CD4-positive, alpha-beta memory T cell (primary cell): Measurements from ENCODE around the gene PPIL6. TPM values are rescaled to one million over a fixed set of nuclear protein-coding genes. Genes with fewer than 3 reads are reported as not detected.

Experiments used
- CTCF ChIA-PET: fragments of 350-600 bp; sonication (Branson Sonifier 250); formaldehyde crosslinking; loops from one replicate; lab custom pipeline; 2021; ENCODE audit warnings: inconsistent platforms; ENCODE audit not compliant: partially characterized antibody; lab: Charles Lee
- POLR2A ChIA-PET: fragments of 350-600 bp; sonication (Branson Sonifier 250); formaldehyde crosslinking; loops from one replicate; lab custom pipeline; 2021; ENCODE audit not compliant: partially characterized antibody; lab: Charles Lee
- DNase-seq, 5 donors: peaks; one replicate each; pipeline versions ENCODE4 v3.0.0 to v3.0.0-alpha.2; 2020 to 2022; ENCODE audit warnings: mixed read lengths in 1 of 5
- H3K27ac ChIP-seq: one replicate; pipeline ENCODE4 v1.7.0; 2013; ENCODE audit warnings: low read depth, low read length
- H3K27me3 ChIP-seq: 2 replicates; pipeline ENCODE4 v1.7.0; 2013; ENCODE audit warnings: mild to moderate bottlenecking, low read length, moderate library complexity; ENCODE audit not compliant: insufficient read depth
- H3K36me3 ChIP-seq: 2 replicates; pipeline ENCODE4 v1.7.0; 2013; ENCODE audit warnings: mild to moderate bottlenecking, low read length, moderate library complexity; ENCODE audit not compliant: insufficient read depth
- H3K4me1 ChIP-seq: 2 replicates; pipeline ENCODE4 v1.7.0; 2013; ENCODE audit warnings: mild to moderate bottlenecking, low read length, moderate library complexity; ENCODE audit not compliant: insufficient read depth
- H3K4me3 ChIP-seq, 2 donors: one replicate each; pipeline ENCODE4 v1.7.0; 2013; ENCODE audit warnings: low read length in 2 of 2, mild to moderate bottlenecking in 1 of 2
- H3K9me3 ChIP-seq, 2 donors: one replicate each; pipeline ENCODE4 v1.7.0; 2013; ENCODE audit warnings: low read length in 2 of 2, control low read depth in 1 of 2; ENCODE audit not compliant: control insufficient read depth in 1 of 2
- H3K27ac Mint-ChIP-seq, 7 donors: one replicate each; pipeline ENCODE4 v1.8.0; 2020 to 2021; ENCODE audit warnings: mixed read lengths in 7 of 7, mild to moderate bottlenecking in 6 of 7, inconsistent platforms in 3 of 7, moderate library complexity in 3 of 7
- H3K27me3 Mint-ChIP-seq, 2 donors: one replicate each; pipeline ENCODE4 v1.8.0; 2020 to 2021; ENCODE audit warnings: mixed read lengths in 2 of 2
- H3K36me3 Mint-ChIP-seq, 2 donors: one replicate each; pipeline ENCODE4 v1.8.0; 2020 to 2021; ENCODE audit warnings: mixed read lengths in 2 of 2, inconsistent platforms in 1 of 2, mild to moderate bottlenecking in 1 of 2
- H3K4me1 Mint-ChIP-seq, 4 donors: one replicate each; pipeline ENCODE4 v1.8.0; 2020 to 2021; ENCODE audit warnings: mixed read lengths in 4 of 4, mild to moderate bottlenecking in 1 of 4
- H3K4me3 Mint-ChIP-seq, 8 donors: one replicate each; pipeline ENCODE4 v1.8.0; 2020 to 2021; ENCODE audit warnings: mixed read lengths in 8 of 8, mild to moderate bottlenecking in 7 of 8, moderate library complexity in 6 of 8, inconsistent platforms in 3 of 8
- H3K9me3 Mint-ChIP-seq, 8 donors: one replicate each; pipeline ENCODE4 v1.8.0; 2020 to 2021; ENCODE audit warnings: mixed read lengths in 8 of 8, mild to moderate bottlenecking in 5 of 8, inconsistent platforms in 3 of 8, moderate library complexity in 1 of 8
- intact Hi-C: fragments of 100-400 bp; cut with micrococcal nuclease; formaldehyde crosslinking; loops from one replicate; pipeline ENCODE4 v1.15.1; 2023
- polyA plus RNA-seq, 2 donors: library from polyadenylated mRNA; unstranded; fragments of 300-500 nt; fragmentation: Illumina TruSeq; gene quantifications; one replicate each; pipeline ENCODE4 v1.2.3, GENCODE V29; 2021
- total RNA-seq, 2 experiments: library from RNA; stranded (reverse); gene quantifications; one replicate each; pipeline ENCODE4 v1.2.3, GENCODE V29; 2021

PPIL6 gene
- total and polyA plus RNA-seq, 4 experiments from 2014 or later: 0.33 to 0.52 (median 0.37) TPM

- Histone ChIP-seq H3K4me1 (peaks cover 68% of the 10 kb centered on the region), H3K27me3 (no peaks in the 10 kb centered on the region), H3K27ac (no peak overlapping the region), H3K4me3 (no peak overlapping the region), H3K36me3 (peaks cover 17% of the 10 kb centered on the region), H3K9me3 (no peaks in the 10 kb centered on the region)
- Mint-ChIP-seq H3K27me3 (no peaks in the 10 kb centered on the region), H3K4me1 (peaks cover 28 to 67% (median 46%) of the 10 kb centered on the region in 4 donors), H3K27ac (peak overlapping the region in 6 of 7 donors; percentile 46 to 97 (median 68)), H3K4me3 (peak overlapping the region in 1 of 8 donors; percentile 31), H3K9me3 (peaks cover 0 to 1% (median 0%) of the 10 kb centered on the region in 8 donors), H3K36me3 (peaks cover 10 to 34% of the 10 kb centered on the region in 2 donors)
- intact Hi-C loops: loop anchor here (10.0 kb wide), 1 partner anchor 1363 kb away; the partner anchor contains the start of gene CDK19
- POLR2A ChIA-PET: interaction anchor here (10.6 to 13.4 kb wide), 2 partner anchors 8 to 68 kb away, joined by 148 to 220 read pairs; partner anchors contain the start of genes CD164, PPIL6 and SMPD2
- no peak for DNase-seq
- CTCF ChIA-PET: interaction anchor here (0.7 to 8.6 kb wide), 4 partner anchors 8 to 513 kb away, joined by 3 to 70 read pairs (median 4); partner anchors contain the start of genes PPIL6 and SMPD2
Measured at GRCh38 chr6:109451376-109451775, 10.9 kb upstream of the PPIL6 start.

GRCh38 chr6:109450801-109451200 is 10.4 kb upstream of the PPIL6 start:
- DNase-seq: no peak
- Mint-ChIP-seq H3K9me3 (peaks cover 0 to 1% (median 0%) of the 10 kb centered on the region in 8 donors), H3K27ac (peak overlapping the region in 4 of 7 donors; percentile 58 to 83 (median 81)), H3K36me3 (peaks cover 13 to 39% of the 10 kb centered on the region in 2 donors), H3K4me3 (peak overlapping the region in 2 of 8 donors; percentile 39 to 43), H3K4me1 (peaks cover 28 to 68% (median 45%) of the 10 kb centered on the region in 4 donors), H3K27me3 (no peaks in the 10 kb centered on the region)
- no peaks in the 10 kb centered on the region for H3K9me3 ChIP-seq
- peaks cover 63% of the 10 kb centered on the region for H3K4me1 ChIP-seq
- no peak overlapping the region for H3K27ac ChIP-seq
- intact Hi-C loops: loop anchor here (1.0 to 10.0 kb wide), 2 partner anchors 10 to 1364 kb away; partner anchors contain the start of gene CDK19
- ChIA-PET CTCF (interaction anchor here (0.7 to 8.6 kb wide), 5 partner anchors 8 to 512 kb away, joined by 3 to 70 read pairs (median 4); partner anchors contain the start of genes PPIL6 and SMPD2), POLR2A (interaction anchor here (1.0 to 13.4 kb wide), 5 partner anchors 7 to 263 kb away, joined by 3 to 220 read pairs (median 7); partner anchors contain the start of genes CD164, PPIL6 and SMPD2)
- H3K36me3 ChIP-seq: peaks cover 18% of the 10 kb centered on the region
- H3K4me3 ChIP-seq: no peak overlapping the region
- H3K27me3 ChIP-seq: no peaks in the 10 kb centered on the region

GRCh38 chr6:109449795-109450673 is 9.6 kb upstream of the PPIL6 start:
- DNase-seq: peak; percentile 39 to 66 (median 50)
- H3K4me1 ChIP-seq: peaks cover 63% of the 10 kb centered on the region
- Mint-ChIP-seq H3K27me3 (no peaks in the 10 kb centered on the region), H3K9me3 (peaks cover 0 to 1% (median 0%) of the 10 kb centered on the region in 8 donors), H3K27ac (peak overlapping the region; percentile 64 to 93 (median 85)), H3K4me3 (peak overlapping the region; percentile 30 to 71 (median 58)), H3K36me3 (peaks cover 16 to 43% of the 10 kb centered on the region in 2 donors), H3K4me1 (peaks cover 28 to 64% (median 46%) of the 10 kb centered on the region in 4 donors)
- H3K27ac ChIP-seq: peak overlapping the region; percentile 11
- H3K4me3 ChIP-seq: no peak overlapping the region
- no peaks in the 10 kb centered on the region for H3K9me3 ChIP-seq
- peaks cover 21% of the 10 kb centered on the region for H3K36me3 ChIP-seq
- no peaks in the 10 kb centered on the region for H3K27me3 ChIP-seq
- ChIA-PET POLR2A (interaction anchor here (0.5 to 13.4 kb wide), 10 partner anchors 7 to 590 kb away, joined by 3 to 220 read pairs (median 4); partner anchors contain the start of genes CD164, PPIL6, SMPD2 and ZBTB24), CTCF (interaction anchor here (0.7 to 8.6 kb wide), 6 partner anchors 7 to 262 kb away, joined by 3 to 70 read pairs (median 4); partner anchors contain the start of genes PPIL6 and SMPD2)
- intact Hi-C loops: loop anchor here (1.0 to 10.0 kb wide), 2 partner anchors 9 to 1365 kb away; partner anchors contain the start of gene CDK19

- Histone ChIP-seq H3K4me3 (no peak overlapping the region), H3K27me3 (no peaks in the 10 kb centered on the region), H3K9me3 (no peaks in the 10 kb centered on the region), H3K27ac (no peak overlapping the region), H3K4me1 (peaks cover 58% of the 10 kb centered on the region), H3K36me3 (peaks cover 27% of the 10 kb centered on the region)
- peaks cover 24 to 56% (median 42%) of the 10 kb centered on the region in 4 donors for H3K4me1 Mint-ChIP-seq
- intact Hi-C loops: no loop called here
- peak overlapping the region in 6 of 8 donors; percentile 3 to 71 (median 64) for H3K4me3 Mint-ChIP-seq
- H3K36me3 Mint-ChIP-seq: peaks cover 18 to 40% of the 10 kb centered on the region in 2 donors
- CTCF ChIA-PET: interaction anchor here (0.8 to 8.6 kb wide), 5 partner anchors 6 to 261 kb away, joined by 3 to 70 read pairs (median 4); partner anchors contain the start of genes PPIL6 and SMPD2
- peak overlapping the region; percentile 73 to 93 (median 85) for H3K27ac Mint-ChIP-seq
- no peaks in the 10 kb centered on the region for H3K27me3 Mint-ChIP-seq
- no peak for DNase-seq
- H3K9me3 Mint-ChIP-seq: peaks cover 0 to 1% (median 0%) of the 10 kb centered on the region in 8 donors
- POLR2A ChIA-PET: interaction anchor here (0.9 to 13.4 kb wide), 10 partner anchors 5 to 591 kb away, joined by 3 to 220 read pairs (median 6); partner anchors contain the start of genes CD164, MICAL1, PPIL6 and SMPD2
Measured at GRCh38 chr6:109449064-109449794, 8.8 kb upstream of the PPIL6 start.

GRCh38 chr6:109448615-109449014 is 8.2 kb upstream of the PPIL6 start:
- H3K27me3 Mint-ChIP-seq: no peaks in the 10 kb centered on the region
- no peak overlapping the region for H3K4me3 ChIP-seq
- DNase-seq: no peak
- peaks cover 0 to 1% (median 0%) of the 10 kb centered on the region in 8 donors for H3K9me3 Mint-ChIP-seq
- H3K4me1 Mint-ChIP-seq: peaks cover 20 to 50% (median 38%) of the 10 kb centered on the region in 4 donors
- H3K27ac ChIP-seq: no peak overlapping the region
- intact Hi-C loops: no loop called here
- no peaks in the 10 kb centered on the region for H3K27me3 ChIP-seq
- ChIA-PET CTCF (interaction anchor here (0.8 to 2.0 kb wide), 2 partner anchors 33 to 65 kb away, joined by 4 read pairs; no protein-coding TSS in a partner anchor), POLR2A (interaction anchor here (1.5 to 13.4 kb wide), 4 partner anchors 6 to 591 kb away, joined by 4 to 220 read pairs (median 124); partner anchors contain the start of genes CD164, MICAL1 and ZBTB24)
- H3K4me3 Mint-ChIP-seq: no peak overlapping the region
- H3K4me1 ChIP-seq: peaks cover 52% of the 10 kb centered on the region
- peak overlapping the region; percentile 63 to 93 (median 81) for H3K27ac Mint-ChIP-seq
- no peaks in the 10 kb centered on the region for H3K9me3 ChIP-seq
- peaks cover 31% of the 10 kb centered on the region for H3K36me3 ChIP-seq
- H3K36me3 Mint-ChIP-seq: peaks cover 18 to 45% of the 10 kb centered on the region in 2 donors
